GM23338 (cell line): ENCODE measurements around the gene NCS1. TPM values are rescaled to one million over a fixed set of nuclear protein-coding genes. Genes with fewer than 3 reads are reported as not detected.

Experiments used
- CREB1 ChIP-seq: fragments of 250-450 bp; sonication (Bioruptor Pico); IDR thresholded peaks from 2 replicates; pipeline ENCODE4 v1.5.0; 2020; ENCODE audit warnings: low read depth, mild to moderate bottlenecking, moderate library complexity
- STAT1 ChIP-seq: IDR thresholded peaks from one replicate; pipeline ENCODE4 v1.6.1; 2016; ENCODE audit warnings: antibody characterized with exemption; ENCODE audit not compliant: unreplicated experiment
- polyA plus RNA-seq: library from polyadenylated mRNA; unstranded; fragments of >200 nt; fragmentation: Nextera tagmentation; extraction: Ambion mirVana; gene quantifications from 2 replicates; pipeline ENCODE4 v1.2.1, GENCODE V29; 2016
- total RNA-seq: library from RNA; depleted of rRNA; stranded (reverse); fragments of >200 nt; shearing (Covaris generic); gene quantifications from 2 replicates; pipeline ENCODE4 v1.2.3, GENCODE V29; 2014
- TF ChIP-seq, protein P1 (sequence below): fragments of 250-450 bp; sonication (Bioruptor Pico); IDR thresholded peaks from 2 replicates; pipeline ENCODE4 v1.5.0; 2020; ENCODE audit warnings: mild to moderate bottlenecking, moderate library complexity
- TF ChIP-seq, protein P2 (sequence below), 2 experiments: fragments of 200-600 bp in 1 of 2; sonication (generic) in 1 of 2; conservative IDR thresholded peaks; 2 replicates each; pipeline versions ENCODE4 v1.5.1 to v1.6.1; 2016 to 2017; ENCODE audit warnings: antibody characterized with exemption in 2 of 2, low read depth in 2 of 2, mild to moderate bottlenecking in 2 of 2, moderate library complexity in 1 of 2
- TF ChIP-seq, protein P3 (sequence below): IDR thresholded peaks from 2 replicates; pipeline ENCODE4 v1.6.1; 2016; ENCODE audit warnings: antibody characterized with exemption
- TF ChIP-seq, protein P4 (sequence below): IDR thresholded peaks from one replicate; pipeline ENCODE4 v1.6.1; 2018; ENCODE audit warnings: antibody characterized with exemption; ENCODE audit not compliant: unreplicated experiment

The NCS1 gene
- total and polyA plus RNA-seq, 2 experiments from 2014 or later: 8.2 to 34.3 TPM

DNA sequence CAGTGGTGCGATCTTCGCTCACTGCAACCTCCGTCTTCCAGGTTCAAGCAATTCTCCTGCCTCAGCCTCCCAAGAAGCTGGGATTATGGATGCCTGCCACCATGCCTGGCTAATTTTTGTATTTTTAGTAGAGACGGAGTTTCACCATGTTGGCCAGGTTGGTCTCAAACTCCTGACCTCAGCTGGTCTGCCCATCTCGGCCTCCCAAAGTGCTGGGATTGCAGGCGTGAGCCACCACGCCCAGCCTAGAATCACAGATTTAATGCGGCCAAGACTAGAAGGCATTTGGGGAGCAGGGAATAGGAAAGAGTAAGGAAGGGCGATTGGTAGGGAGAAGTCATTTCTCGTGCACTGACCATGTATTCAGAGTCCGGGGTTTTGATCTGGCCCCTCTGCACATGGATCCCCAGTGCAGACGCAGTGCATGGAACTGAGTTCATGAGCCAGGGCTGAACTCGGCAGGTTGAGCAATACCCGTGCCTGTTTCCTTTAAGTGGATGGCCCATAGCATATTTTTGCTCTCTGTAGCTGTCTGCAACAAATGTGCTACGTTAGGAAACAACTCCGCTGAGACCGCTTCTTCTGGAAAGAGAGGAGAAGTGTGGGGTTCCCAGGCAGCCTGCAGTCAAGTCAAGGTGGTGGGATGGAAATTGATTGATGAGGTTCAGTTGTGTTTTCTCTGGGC lies 90.0 kb downstream of the NCS1 start (continued):
- TF ChIP-seq, protein P1, sequence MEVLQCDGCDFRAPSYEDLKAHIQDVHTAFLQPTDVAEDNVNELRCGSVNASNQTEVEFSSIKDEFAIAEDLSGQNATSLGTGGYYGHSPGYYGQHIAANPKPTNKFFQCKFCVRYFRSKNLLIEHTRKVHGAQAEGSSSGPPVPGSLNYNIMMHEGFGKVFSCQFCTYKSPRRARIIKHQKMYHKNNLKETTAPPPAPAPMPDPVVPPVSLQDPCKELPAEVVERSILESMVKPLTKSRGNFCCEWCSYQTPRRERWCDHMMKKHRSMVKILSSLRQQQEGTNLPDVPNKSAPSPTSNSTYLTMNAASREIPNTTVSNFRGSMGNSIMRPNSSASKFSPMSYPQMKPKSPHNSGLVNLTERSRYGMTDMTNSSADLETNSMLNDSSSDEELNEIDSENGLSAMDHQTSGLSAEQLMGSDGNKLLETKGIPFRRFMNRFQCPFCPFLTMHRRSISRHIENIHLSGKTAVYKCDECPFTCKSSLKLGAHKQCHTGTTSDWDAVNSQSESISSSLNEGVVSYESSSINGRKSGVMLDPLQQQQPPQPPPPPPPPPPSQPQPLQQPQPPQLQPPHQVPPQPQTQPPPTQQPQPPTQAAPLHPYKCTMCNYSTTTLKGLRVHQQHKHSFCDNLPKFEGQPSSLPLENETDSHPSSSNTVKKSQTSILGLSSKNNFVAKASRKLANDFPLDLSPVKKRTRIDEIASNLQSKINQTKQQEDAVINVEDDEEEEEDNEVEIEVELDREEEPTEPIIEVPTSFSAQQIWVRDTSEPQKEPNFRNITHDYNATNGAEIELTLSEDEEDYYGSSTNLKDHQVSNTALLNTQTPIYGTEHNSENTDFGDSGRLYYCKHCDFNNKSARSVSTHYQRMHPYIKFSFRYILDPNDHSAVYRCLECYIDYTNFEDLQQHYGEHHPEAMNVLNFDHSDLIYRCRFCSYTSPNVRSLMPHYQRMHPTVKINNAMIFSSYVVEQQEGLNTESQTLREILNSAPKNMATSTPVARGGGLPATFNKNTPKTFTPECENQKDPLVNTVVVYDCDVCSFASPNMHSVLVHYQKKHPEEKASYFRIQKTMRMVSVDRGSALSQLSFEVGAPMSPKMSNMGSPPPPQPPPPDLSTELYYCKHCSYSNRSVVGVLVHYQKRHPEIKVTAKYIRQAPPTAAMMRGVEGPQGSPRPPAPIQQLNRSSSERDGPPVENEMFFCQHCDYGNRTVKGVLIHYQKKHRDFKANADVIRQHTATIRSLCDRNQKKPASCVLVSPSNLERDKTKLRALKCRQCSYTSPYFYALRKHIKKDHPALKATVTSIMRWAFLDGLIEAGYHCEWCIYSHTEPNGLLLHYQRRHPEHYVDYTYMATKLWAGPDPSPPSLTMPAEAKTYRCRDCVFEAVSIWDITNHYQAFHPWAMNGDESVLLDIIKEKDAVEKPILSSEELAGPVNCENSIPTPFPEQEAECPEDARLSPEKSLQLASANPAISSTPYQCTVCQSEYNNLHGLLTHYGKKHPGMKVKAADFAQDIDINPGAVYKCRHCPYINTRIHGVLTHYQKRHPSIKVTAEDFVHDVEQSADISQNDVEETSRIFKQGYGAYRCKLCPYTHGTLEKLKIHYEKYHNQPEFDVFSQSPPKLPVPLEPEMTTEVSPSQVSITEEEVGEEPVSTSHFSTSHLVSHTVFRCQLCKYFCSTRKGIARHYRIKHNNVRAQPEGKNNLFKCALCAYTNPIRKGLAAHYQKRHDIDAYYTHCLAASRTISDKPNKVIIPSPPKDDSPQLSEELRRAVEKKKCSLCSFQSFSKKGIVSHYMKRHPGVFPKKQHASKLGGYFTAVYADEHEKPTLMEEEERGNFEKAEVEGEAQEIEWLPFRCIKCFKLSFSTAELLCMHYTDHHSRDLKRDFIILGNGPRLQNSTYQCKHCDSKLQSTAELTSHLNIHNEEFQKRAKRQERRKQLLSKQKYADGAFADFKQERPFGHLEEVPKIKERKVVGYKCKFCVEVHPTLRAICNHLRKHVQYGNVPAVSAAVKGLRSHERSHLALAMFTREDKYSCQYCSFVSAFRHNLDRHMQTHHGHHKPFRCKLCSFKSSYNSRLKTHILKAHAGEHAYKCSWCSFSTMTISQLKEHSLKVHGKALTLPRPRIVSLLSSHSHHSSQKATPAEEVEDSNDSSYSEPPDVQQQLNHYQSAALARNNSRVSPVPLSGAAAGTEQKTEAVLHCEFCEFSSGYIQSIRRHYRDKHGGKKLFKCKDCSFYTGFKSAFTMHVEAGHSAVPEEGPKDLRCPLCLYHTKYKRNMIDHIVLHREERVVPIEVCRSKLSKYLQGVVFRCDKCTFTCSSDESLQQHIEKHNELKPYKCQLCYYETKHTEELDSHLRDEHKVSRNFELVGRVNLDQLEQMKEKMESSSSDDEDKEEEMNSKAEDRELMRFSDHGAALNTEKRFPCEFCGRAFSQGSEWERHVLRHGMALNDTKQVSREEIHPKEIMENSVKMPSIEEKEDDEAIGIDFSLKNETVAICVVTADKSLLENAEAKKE (CRISPR knock-in tag): no peak
- TF ChIP-seq, protein P2, sequence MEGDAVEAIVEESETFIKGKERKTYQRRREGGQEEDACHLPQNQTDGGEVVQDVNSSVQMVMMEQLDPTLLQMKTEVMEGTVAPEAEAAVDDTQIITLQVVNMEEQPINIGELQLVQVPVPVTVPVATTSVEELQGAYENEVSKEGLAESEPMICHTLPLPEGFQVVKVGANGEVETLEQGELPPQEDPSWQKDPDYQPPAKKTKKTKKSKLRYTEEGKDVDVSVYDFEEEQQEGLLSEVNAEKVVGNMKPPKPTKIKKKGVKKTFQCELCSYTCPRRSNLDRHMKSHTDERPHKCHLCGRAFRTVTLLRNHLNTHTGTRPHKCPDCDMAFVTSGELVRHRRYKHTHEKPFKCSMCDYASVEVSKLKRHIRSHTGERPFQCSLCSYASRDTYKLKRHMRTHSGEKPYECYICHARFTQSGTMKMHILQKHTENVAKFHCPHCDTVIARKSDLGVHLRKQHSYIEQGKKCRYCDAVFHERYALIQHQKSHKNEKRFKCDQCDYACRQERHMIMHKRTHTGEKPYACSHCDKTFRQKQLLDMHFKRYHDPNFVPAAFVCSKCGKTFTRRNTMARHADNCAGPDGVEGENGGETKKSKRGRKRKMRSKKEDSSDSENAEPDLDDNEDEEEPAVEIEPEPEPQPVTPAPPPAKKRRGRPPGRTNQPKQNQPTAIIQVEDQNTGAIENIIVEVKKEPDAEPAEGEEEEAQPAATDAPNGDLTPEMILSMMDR (conservative IDR thresholded peaks at IDR 0.05; ENCODE audit: low read depth in 2 of 2): no peak
- no peak for TF ChIP-seq CREB1 (CRISPR knock-in tag)
- TF ChIP-seq, protein P3, sequence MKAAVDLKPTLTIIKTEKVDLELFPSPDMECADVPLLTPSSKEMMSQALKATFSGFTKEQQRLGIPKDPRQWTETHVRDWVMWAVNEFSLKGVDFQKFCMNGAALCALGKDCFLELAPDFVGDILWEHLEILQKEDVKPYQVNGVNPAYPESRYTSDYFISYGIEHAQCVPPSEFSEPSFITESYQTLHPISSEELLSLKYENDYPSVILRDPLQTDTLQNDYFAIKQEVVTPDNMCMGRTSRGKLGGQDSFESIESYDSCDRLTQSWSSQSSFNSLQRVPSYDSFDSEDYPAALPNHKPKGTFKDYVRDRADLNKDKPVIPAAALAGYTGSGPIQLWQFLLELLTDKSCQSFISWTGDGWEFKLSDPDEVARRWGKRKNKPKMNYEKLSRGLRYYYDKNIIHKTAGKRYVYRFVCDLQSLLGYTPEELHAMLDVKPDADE: no peak
- TF ChIP-seq, protein P4, sequence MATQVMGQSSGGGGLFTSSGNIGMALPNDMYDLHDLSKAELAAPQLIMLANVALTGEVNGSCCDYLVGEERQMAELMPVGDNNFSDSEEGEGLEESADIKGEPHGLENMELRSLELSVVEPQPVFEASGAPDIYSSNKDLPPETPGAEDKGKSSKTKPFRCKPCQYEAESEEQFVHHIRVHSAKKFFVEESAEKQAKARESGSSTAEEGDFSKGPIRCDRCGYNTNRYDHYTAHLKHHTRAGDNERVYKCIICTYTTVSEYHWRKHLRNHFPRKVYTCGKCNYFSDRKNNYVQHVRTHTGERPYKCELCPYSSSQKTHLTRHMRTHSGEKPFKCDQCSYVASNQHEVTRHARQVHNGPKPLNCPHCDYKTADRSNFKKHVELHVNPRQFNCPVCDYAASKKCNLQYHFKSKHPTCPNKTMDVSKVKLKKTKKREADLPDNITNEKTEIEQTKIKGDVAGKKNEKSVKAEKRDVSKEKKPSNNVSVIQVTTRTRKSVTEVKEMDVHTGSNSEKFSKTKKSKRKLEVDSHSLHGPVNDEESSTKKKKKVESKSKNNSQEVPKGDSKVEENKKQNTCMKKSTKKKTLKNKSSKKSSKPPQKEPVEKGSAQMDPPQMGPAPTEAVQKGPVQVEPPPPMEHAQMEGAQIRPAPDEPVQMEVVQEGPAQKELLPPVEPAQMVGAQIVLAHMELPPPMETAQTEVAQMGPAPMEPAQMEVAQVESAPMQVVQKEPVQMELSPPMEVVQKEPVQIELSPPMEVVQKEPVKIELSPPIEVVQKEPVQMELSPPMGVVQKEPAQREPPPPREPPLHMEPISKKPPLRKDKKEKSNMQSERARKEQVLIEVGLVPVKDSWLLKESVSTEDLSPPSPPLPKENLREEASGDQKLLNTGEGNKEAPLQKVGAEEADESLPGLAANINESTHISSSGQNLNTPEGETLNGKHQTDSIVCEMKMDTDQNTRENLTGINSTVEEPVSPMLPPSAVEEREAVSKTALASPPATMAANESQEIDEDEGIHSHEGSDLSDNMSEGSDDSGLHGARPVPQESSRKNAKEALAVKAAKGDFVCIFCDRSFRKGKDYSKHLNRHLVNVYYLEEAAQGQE: no peak
- TF ChIP-seq STAT1: no peak
